H4 (cell line): Measurements from ENCODE around the gene CDR2L. TPM values are rescaled to one million over a fixed set of nuclear protein-coding genes. Genes with fewer than 3 reads are reported as not detected.
"Not testable (repeated sequence)": the region's sequence is repeated elsewhere in the genome, so short reads cannot be mapped to it uniquely, and the experiment has no call there.

ENCODE experiments used
- DNase-seq: peaks from one replicate; pipeline ENCODE4 v3.0.0-alpha.2; 2015; ENCODE audit warnings: low spot score
- total RNA-seq: library from RNA; depleted of rRNA; stranded (reverse); fragments of >200 nt; shearing (Covaris generic); gene quantifications from 2 replicates; pipeline ENCODE4 v1.2.3, GENCODE V29; 2014

Gene CDR2L
- total RNA-seq, 1 experiment from 2014 or later = 3.3 TPM

- DNase-seq = no peak
Observed at GRCh38 chr17:74959826-74960515, 27.5 kb upstream of the CDR2L start.

- peak; percentile 87 for DNase-seq
Observed at GRCh38 chr17:74960570-74961342, 26.7 kb upstream of the CDR2L start.

- peak; percentile 87 for DNase-seq
Observed at GRCh38 chr17:74961657-74962350, 25.6 kb upstream of the CDR2L start.

- no peak for DNase-seq
Observed at GRCh38 chr17:74962622-74963394, 24.6 kb upstream of the CDR2L start.

- no peak for DNase-seq
Observed at GRCh38 chr17:74963656-74964055, 23.8 kb upstream of the CDR2L start.

GRCh38 chr17:74964246-74964761 is 23.1 kb upstream of the CDR2L start:
- DNase-seq = no peak

GRCh38 chr17:74964988-74965622 is 22.3 kb upstream of the CDR2L start:
- DNase-seq = no peak

- DNase-seq = no peak
Observed at GRCh38 chr17:74968361-74968780, 19.1 kb upstream of the CDR2L start.

- not testable (repeated sequence) for DNase-seq
Observed at GRCh38 chr17:74969501-74969900, 17.9 kb upstream of the CDR2L start.

GRCh38 chr17:74970395-74970794 is 17.0 kb upstream of the CDR2L start:
- DNase-seq = no peak

- DNase-seq = no peak
Observed at GRCh38 chr17:74971069-74971841, 16.2 kb upstream of the CDR2L start.

- no peak for DNase-seq
Observed at GRCh38 chr17:74971842-74972106, 15.7 kb upstream of the CDR2L start.

- no peak for DNase-seq
Observed at GRCh38 chr17:74972107-74972972, 15.1 kb upstream of the CDR2L start, which contains the start of gene HID1. Gene HID1 (minus strand): TSS chr17:74972759. CDS start chr17:74972656, 103 bp downstream.

GRCh38 chr17:74972973-74973328 is 14.5 kb upstream of the CDR2L start:
- DNase-seq = no peak

- no peak for DNase-seq
Observed at GRCh38 chr17:74975943-74976342, 11.5 kb upstream of the CDR2L start.

GRCh38 chr17:74977802-74978201 is 9.6 kb upstream of the CDR2L start:
- no peak for DNase-seq

- DNase-seq = no peak
Observed at GRCh38 chr17:74978240-74978639, 9.2 kb upstream of the CDR2L start.

GRCh38 chr17:74979408-74980146 is 7.9 kb upstream of the CDR2L start:
- DNase-seq = no peak
